Activated CD8-positive, alpha-beta memory T cell treated with anti-CD3 and anti-CD28 coated beads, Interleukin-2, amount 10 ng/mL, durations not matched to agents 7 days and 5 days (primary cell): ENCODE measurements around the gene C1QTNF3. TPM values are rescaled to one million over a fixed set of nuclear protein-coding genes. Genes with fewer than 3 reads are reported as not detected.

Experiments
- ATAC-seq: fragments of 150-1000 bp; cut with Tn5 transposase; one replicate; pipeline ENCODE4 v1.10.0; 2021; ENCODE audit warnings: moderate library complexity
- CTCF ChIA-PET: fragments of 350-600 bp; sonication (Branson Sonifier 250); formaldehyde crosslinking; loops from one replicate; lab custom pipeline; 2021; ENCODE audit warnings: antibody characterized with exemption; lab: Charles Lee
- DNase-seq: peaks from one replicate; pipeline ENCODE4 v3.0.0-alpha.2; 2020
- H3K27ac Mint-ChIP-seq: one replicate; pipeline ENCODE4 v1.8.0; 2021; ENCODE audit warnings: mild to moderate bottlenecking, mixed read lengths
- H3K27me3 Mint-ChIP-seq: one replicate; pipeline ENCODE4 v1.8.0; 2021; ENCODE audit warnings: mixed read lengths
- H3K36me3 Mint-ChIP-seq: one replicate; pipeline ENCODE4 v1.8.0; 2021; ENCODE audit warnings: mild to moderate bottlenecking, mixed read lengths
- H3K4me1 Mint-ChIP-seq: one replicate; pipeline ENCODE4 v1.8.0; 2021; ENCODE audit warnings: mixed read lengths
- H3K4me3 Mint-ChIP-seq: one replicate; pipeline ENCODE4 v1.8.0; 2021; ENCODE audit warnings: mild to moderate bottlenecking, moderate library complexity, mixed read lengths
- H3K9me3 Mint-ChIP-seq: one replicate; pipeline ENCODE4 v1.8.0; 2022; ENCODE audit warnings: low read depth, mixed read lengths
- total RNA-seq, 2 experiments: library from RNA; stranded (reverse); gene quantifications; one replicate each; pipeline ENCODE4 v1.2.3, GENCODE V29; 2021

Gene C1QTNF3
- total RNA-seq, 2 experiments from 2014 or later = 2.7 to 3.8 TPM

DNA sequence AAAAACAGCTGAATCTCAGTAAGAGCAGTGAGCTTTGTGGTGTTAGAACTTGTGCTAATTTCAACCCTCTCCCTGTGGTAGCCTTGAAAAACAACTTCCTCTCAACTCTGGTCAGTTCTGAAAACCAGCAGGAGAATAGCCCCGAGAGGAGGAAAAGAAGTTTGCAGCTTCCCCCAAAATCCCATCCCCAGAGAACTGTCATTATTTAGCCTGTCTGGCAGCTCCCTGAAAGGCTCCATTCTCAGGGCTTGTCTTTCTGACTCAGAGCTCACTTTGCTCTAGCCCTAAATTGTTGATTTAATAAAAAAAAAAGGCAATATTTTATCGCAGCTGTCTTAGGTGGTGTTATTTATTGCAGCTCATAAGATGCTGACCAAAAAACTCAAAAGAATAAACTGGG, 47.1 kb downstream of the C1QTNF3 start:
- H3K27me3 Mint-ChIP-seq = no peaks in the 10 kb centered on the region
- peaks cover 29% of the 10 kb centered on the region for H3K4me1 Mint-ChIP-seq
- DNase-seq (no peak), ATAC-seq (no peak)
- peaks cover 7% of the 10 kb centered on the region for H3K36me3 Mint-ChIP-seq
- no peaks in the 10 kb centered on the region for H3K9me3 Mint-ChIP-seq
- H3K27ac Mint-ChIP-seq = no peak overlapping the region
- CTCF ChIA-PET = interaction anchor here (0.9 to 4.3 kb wide), 6 partner anchors 11 to 31 kb away, joined by 3 to 28 read pairs (median 6); partner anchors contain the start of gene AMACR
- no peak overlapping the region for H3K4me3 Mint-ChIP-seq

- no peak overlapping the region for H3K4me3 Mint-ChIP-seq
- peaks cover 29% of the 10 kb centered on the region for H3K4me1 Mint-ChIP-seq
- peaks cover 7% of the 10 kb centered on the region for H3K36me3 Mint-ChIP-seq
- no peaks in the 10 kb centered on the region for H3K9me3 Mint-ChIP-seq
- no peaks in the 10 kb centered on the region for H3K27me3 Mint-ChIP-seq
- CTCF ChIA-PET = interaction anchor here (4.3 kb wide), 1 partner anchor 12 kb away, joined by 28 read pairs; the partner anchor contains the start of gene AMACR
- peak overlapping the region; percentile 55 for H3K27ac Mint-ChIP-seq
- DNase-seq = peak; percentile 53
- peak; percentile 83 for ATAC-seq
Observed at GRCh38 chr5:33994845-33995244, 48.2 kb downstream of the C1QTNF3 start.

DNA sequence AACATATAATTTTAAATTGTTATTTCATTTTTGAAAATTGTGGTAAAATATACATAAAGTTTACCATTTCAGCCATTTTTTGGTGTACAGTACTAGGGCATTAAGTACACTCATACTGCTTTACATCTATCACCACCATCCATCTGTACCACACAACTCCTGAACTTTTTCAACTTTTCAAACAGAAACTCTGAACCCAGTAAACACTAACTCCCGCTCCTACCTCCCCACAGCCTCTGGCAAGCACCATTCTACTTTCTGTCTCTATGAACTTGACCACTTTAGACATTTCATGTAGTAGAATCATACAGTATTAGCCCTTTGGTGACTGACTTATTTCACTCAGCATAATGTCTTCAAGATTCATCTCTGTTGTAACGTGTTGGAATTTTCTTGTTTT, 50.1 kb downstream of the C1QTNF3 start:
- DNase-seq (no peak), ATAC-seq (no peak)
- peaks cover 29% of the 10 kb centered on the region for H3K4me1 Mint-ChIP-seq
- no peaks in the 10 kb centered on the region for H3K9me3 Mint-ChIP-seq
- CTCF ChIA-PET = no interaction called here
- H3K36me3 Mint-ChIP-seq = peaks cover 23% of the 10 kb centered on the region
- no peaks in the 10 kb centered on the region for H3K27me3 Mint-ChIP-seq
- no peak overlapping the region for H3K4me3 Mint-ChIP-seq
- no peak overlapping the region for H3K27ac Mint-ChIP-seq

DNA sequence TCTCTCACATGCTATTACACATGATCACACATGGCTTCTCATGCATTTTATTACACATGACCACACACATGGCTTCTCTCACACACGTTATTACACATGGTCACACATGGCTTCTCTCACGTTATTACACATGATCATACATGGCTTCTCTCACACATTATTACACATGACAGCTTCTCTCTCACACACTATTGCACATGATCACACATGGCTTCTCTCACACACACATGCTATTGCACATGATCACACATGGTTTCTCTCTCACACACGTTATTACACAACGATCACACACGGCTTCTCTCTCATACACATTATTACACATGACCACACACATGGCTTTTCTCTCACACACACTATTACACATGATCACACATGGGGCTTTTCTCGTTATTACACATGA, 57.6 kb downstream of the C1QTNF3 start:
- H3K4me3 Mint-ChIP-seq = no peak overlapping the region
- CTCF ChIA-PET = no interaction called here
- no peaks in the 10 kb centered on the region for H3K27me3 Mint-ChIP-seq
- H3K4me1 Mint-ChIP-seq = no peaks in the 10 kb centered on the region
- H3K27ac Mint-ChIP-seq = no peak overlapping the region
- peaks cover 22% of the 10 kb centered on the region for H3K36me3 Mint-ChIP-seq
- DNase-seq = no peak
- H3K9me3 Mint-ChIP-seq = peaks cover 3% of the 10 kb centered on the region
- no peak for ATAC-seq

- Mint-ChIP-seq H3K9me3 (peaks cover 3% of the 10 kb centered on the region), H3K27ac (no peak within 1 kb of the TSS), H3K27me3 (no peaks in the 10 kb centered on the region), H3K4me3 (no peak within 1 kb of the TSS), H3K4me1 (no peaks in the 10 kb centered on the region), H3K36me3 (peaks cover 22% of the 10 kb centered on the region)
- ATAC-seq = no peak
- CTCF ChIA-PET = no interaction called here
- DNase-seq = no peak
Observed at GRCh38 chr5:33984671-33985124, 58.3 kb downstream of the C1QTNF3 start, which contains the start of gene SLC45A2. TSS of gene SLC45A2 (minus strand) at chr5:33984693. CDS start at chr5:33984583, 110 bp downstream.

DNA sequence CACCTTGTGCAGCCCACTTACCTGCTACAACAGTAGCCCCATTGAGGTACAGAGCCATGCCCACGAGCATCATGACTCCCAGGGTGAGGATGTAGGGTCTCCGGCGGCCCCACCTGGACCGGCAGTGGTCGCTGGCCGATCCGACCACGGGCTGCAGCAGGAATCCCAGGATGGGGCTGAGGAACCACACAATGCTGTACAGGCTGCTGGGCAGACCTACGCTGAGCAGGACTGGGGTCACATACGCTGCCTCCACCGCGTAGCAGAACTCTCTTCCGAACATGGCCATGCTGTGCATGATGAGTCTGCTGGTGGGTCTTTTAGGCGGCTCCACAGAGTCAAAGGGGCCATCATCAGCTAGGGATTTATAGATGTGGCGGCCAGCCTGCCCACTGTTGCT, 58.8 kb downstream of the C1QTNF3 start:
- CTCF ChIA-PET = interaction anchor here (0.7 kb wide), 1 partner anchor 13 kb away, joined by 3 read pairs; no protein-coding TSS in a partner anchor
- no peaks in the 10 kb centered on the region for H3K27me3 Mint-ChIP-seq
- H3K4me1 Mint-ChIP-seq = no peaks in the 10 kb centered on the region
- no peak for ATAC-seq
- peaks cover 3% of the 10 kb centered on the region for H3K9me3 Mint-ChIP-seq
- no peak for DNase-seq
- no peak overlapping the region for H3K4me3 Mint-ChIP-seq
- H3K27ac Mint-ChIP-seq = no peak overlapping the region
- peaks cover 19% of the 10 kb centered on the region for H3K36me3 Mint-ChIP-seq

GRCh38 chr5:33981408-33982162, 61.4 kb downstream of the C1QTNF3 start:
- CTCF ChIA-PET = interaction anchor here (1.6 kb wide), 1 partner anchor 11 kb away, joined by 4 read pairs; no protein-coding TSS in a partner anchor
- Mint-ChIP-seq H3K4me1 (no peaks in the 10 kb centered on the region), H3K9me3 (no peaks in the 10 kb centered on the region), H3K36me3 (no peaks in the 10 kb centered on the region), H3K27me3 (no peaks in the 10 kb centered on the region), H3K27ac (no peak overlapping the region), H3K4me3 (no peak overlapping the region)
- DNase-seq (no peak), ATAC-seq (no peak)

DNA sequence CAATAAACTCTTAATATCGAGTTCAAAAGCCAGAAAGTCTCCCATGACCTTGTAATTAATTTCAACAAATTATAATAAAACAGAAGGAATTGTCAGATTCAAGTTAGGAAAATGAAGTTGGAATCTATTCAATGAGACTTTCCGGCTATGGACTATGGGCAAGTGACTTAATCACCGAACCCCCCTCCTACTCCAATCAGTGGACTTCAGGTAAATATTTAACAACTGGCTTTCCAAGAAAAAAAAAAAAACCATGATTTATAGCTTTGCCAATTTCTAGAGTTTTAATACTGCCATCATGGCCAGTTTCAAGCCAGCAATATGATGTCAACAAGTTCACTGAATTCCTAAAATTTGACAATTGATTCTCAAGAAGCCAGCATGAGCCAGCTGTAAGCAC, 63.0 kb downstream of the C1QTNF3 start:
- no peaks in the 10 kb centered on the region for H3K36me3 Mint-ChIP-seq
- no peaks in the 10 kb centered on the region for H3K9me3 Mint-ChIP-seq
- H3K4me3 Mint-ChIP-seq = no peak overlapping the region
- H3K27ac Mint-ChIP-seq = no peak overlapping the region
- CTCF ChIA-PET = interaction anchor here (1.6 kb wide), 1 partner anchor 10 kb away, joined by 4 read pairs; no protein-coding TSS in a partner anchor
- H3K27me3 Mint-ChIP-seq = peaks cover 5% of the 10 kb centered on the region
- no peaks in the 10 kb centered on the region for H3K4me1 Mint-ChIP-seq
- ATAC-seq (no peak), DNase-seq (no peak)

- H3K9me3 Mint-ChIP-seq = no peaks in the 10 kb centered on the region
- ATAC-seq (no peak), DNase-seq (no peak)
- CTCF ChIA-PET = no interaction called here
- H3K4me3 Mint-ChIP-seq = no peak overlapping the region
- peaks cover 8% of the 10 kb centered on the region for H3K27me3 Mint-ChIP-seq
- peaks cover 3% of the 10 kb centered on the region for H3K4me1 Mint-ChIP-seq
- no peak overlapping the region for H3K27ac Mint-ChIP-seq
- H3K36me3 Mint-ChIP-seq = no peaks in the 10 kb centered on the region
Observed at GRCh38 chr5:33978306-33978705, 64.7 kb downstream of the C1QTNF3 start.

DNA sequence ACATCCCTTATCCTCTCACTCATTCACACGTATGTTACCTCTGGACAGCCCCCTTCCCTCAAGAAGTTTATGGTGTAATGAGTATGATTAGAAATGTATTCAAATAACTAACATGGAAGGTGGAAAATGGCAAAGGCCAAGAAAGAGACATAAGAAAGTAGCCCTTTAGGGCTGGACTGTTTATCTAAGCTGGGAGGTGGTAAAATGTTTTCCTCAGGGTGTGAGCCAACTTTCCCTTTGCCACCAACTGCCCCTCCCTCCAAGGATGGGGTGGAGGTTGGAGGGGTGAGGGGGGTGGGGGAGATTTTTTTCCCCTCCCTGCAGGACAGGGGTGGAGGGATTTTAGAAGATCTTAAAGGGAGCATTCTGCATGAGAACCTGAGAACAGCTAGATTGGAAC, 66.7 kb downstream of the C1QTNF3 start:
- CTCF ChIA-PET = interaction anchor here (0.7 kb wide), 1 partner anchor 20 kb away, joined by 3 read pairs; no protein-coding TSS in a partner anchor
- Mint-ChIP-seq H3K27me3 (peaks cover 8% of the 10 kb centered on the region), H3K4me1 (peaks cover 9% of the 10 kb centered on the region), H3K9me3 (no peaks in the 10 kb centered on the region), H3K36me3 (no peaks in the 10 kb centered on the region), H3K27ac (no peak overlapping the region), H3K4me3 (no peak overlapping the region)
- ATAC-seq = no peak
- DNase-seq = no peak

- no peak overlapping the region for H3K4me3 Mint-ChIP-seq
- H3K9me3 Mint-ChIP-seq = no peaks in the 10 kb centered on the region
- CTCF ChIA-PET = interaction anchor here (0.7 kb wide), 1 partner anchor 21 kb away, joined by 3 read pairs; no protein-coding TSS in a partner anchor
- H3K27ac Mint-ChIP-seq = no peak overlapping the region
- no peak for ATAC-seq
- no peaks in the 10 kb centered on the region for H3K36me3 Mint-ChIP-seq
- no peak for DNase-seq
- peaks cover 9% of the 10 kb centered on the region for H3K4me1 Mint-ChIP-seq
- H3K27me3 Mint-ChIP-seq = peaks cover 8% of the 10 kb centered on the region
Observed at GRCh38 chr5:33975852-33976251, 67.2 kb downstream of the C1QTNF3 start.

GRCh38 chr5:33973271-33973670, 69.7 kb downstream of the C1QTNF3 start:
- DNase-seq (no peak), ATAC-seq (no peak)
- H3K4me1 Mint-ChIP-seq = peaks cover 9% of the 10 kb centered on the region
- no peaks in the 10 kb centered on the region for H3K9me3 Mint-ChIP-seq
- CTCF ChIA-PET = no interaction called here
- no peaks in the 10 kb centered on the region for H3K36me3 Mint-ChIP-seq
- no peak overlapping the region for H3K4me3 Mint-ChIP-seq
- H3K27ac Mint-ChIP-seq = no peak overlapping the region
- H3K27me3 Mint-ChIP-seq = peaks cover 8% of the 10 kb centered on the region

DNA sequence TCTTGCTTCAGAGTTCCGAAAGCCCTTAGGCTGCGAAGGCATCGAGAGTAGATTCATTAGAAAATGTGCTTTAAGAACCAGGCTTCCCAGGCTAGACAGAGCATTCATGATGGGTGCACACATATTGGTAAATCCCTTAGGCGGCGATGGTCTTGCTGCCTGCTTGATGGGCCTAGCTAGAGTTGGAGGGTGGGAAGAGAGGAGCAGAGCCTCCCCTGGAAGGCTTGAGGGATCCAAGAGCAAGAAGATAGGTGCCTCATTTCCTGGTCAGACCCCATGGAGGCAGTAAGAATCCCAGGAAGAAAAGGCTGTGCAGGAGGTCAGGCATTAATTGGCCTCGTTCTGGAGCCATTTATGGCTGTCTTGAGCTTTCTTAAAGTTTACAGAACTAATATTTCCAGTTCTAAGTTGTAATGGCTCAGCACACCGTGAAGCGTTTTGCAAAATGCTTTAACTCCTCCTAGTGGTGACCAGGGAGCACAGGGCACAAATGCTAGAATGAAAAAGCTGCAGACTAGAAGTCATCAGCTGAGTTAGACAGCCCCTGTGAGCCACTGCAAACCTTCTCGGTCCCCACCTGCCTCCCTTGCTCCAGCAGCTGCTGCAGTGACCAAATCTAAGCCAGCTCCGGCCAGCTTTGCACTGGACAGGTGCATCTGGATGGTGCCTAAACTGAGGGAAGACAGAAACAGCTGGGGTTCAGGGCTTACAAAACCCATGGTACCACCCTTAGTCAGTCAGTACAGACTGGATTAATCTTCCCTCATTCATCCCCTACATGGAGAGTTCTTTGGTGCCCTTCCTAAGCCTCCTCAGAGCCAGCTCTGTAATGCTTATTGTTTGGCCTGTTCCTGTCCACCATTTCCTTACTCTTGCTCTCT, 73.2 kb downstream of the C1QTNF3 start:
- peaks cover 18% of the 10 kb centered on the region for H3K4me1 Mint-ChIP-seq
- no peak overlapping the region for H3K4me3 Mint-ChIP-seq
- ATAC-seq = peak; percentile 78
- CTCF ChIA-PET = interaction anchor here (0.8 to 3.0 kb wide), 13 partner anchors 11 to 536 kb away, joined by 3 to 14 read pairs (median 4); partner anchors contain the start of genes RXFP3 and TARS1
- peaks cover under 1% of the 10 kb centered on the region for H3K27me3 Mint-ChIP-seq
- no peak overlapping the region for H3K27ac Mint-ChIP-seq
- no peak for DNase-seq
- no peaks in the 10 kb centered on the region for H3K36me3 Mint-ChIP-seq
- no peaks in the 10 kb centered on the region for H3K9me3 Mint-ChIP-seq
